Gastrocnemius medialis (tissue), 4 donors: Measurements from ENCODE around the gene PRKCD.

ENCODE experiments used
- POLR2A ChIP-seq, 2 donors: fragments of 450-650 bp; IDR thresholded peaks; one replicate each; pipeline ENCODE4 v1.6.1; 2017; ENCODE audit warnings: antibody characterized with exemption in 2 of 2, mild to moderate bottlenecking in 2 of 2, moderate library complexity in 2 of 2
- TF ChIP-seq, protein P1 (sequence below), 5 experiments: fragments of 450-650 bp in 3 of 5; fragments of 200-600 bp in 2 of 5; sonication (generic) in 2 of 5; IDR thresholded peaks in 4 of 5; conservative IDR thresholded peaks in 1 of 5; 1 replicate in 4 of 5; 2 replicates in 1 of 5; pipeline ENCODE4 v1.5.1; 2016 to 2019; ENCODE audit warnings: antibody characterized with exemption in 5 of 5, mild to moderate bottlenecking in 3 of 5, moderate library complexity in 3 of 5

DNA sequence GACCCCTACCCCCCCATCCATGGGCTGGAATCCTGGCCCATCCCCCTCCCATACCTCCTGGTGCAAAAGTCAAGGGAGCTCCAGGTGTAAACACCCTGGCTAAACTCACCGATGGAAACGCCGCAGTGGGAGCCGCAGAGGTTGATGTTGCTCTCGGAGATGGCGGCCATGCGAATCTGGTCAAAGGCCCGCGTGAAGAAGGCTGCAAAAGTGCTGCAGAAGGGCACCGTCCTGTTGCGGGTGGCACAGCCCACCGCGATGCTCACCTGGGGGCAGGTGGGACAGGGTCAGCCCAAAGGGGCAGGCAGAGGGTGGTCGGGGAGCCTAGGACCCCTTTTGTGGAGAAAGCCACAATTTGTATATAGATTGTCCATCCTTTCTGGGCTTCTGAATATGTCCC is 68.2 kb downstream of the PRKCD start:
- TF ChIP-seq, protein P1, sequence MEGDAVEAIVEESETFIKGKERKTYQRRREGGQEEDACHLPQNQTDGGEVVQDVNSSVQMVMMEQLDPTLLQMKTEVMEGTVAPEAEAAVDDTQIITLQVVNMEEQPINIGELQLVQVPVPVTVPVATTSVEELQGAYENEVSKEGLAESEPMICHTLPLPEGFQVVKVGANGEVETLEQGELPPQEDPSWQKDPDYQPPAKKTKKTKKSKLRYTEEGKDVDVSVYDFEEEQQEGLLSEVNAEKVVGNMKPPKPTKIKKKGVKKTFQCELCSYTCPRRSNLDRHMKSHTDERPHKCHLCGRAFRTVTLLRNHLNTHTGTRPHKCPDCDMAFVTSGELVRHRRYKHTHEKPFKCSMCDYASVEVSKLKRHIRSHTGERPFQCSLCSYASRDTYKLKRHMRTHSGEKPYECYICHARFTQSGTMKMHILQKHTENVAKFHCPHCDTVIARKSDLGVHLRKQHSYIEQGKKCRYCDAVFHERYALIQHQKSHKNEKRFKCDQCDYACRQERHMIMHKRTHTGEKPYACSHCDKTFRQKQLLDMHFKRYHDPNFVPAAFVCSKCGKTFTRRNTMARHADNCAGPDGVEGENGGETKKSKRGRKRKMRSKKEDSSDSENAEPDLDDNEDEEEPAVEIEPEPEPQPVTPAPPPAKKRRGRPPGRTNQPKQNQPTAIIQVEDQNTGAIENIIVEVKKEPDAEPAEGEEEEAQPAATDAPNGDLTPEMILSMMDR (IDR thresholded peaks at IDR 0.05 in 4 of 5, conservative IDR thresholded peaks at IDR 0.05 in 1 of 5) = no peak
- no peak for TF ChIP-seq POLR2A (IDR thresholded peaks at IDR 0.05)
